NCI-H1048 (cell line): Measurements from ENCODE around the gene CCR2.
"Not testable (repeated sequence)": the region's sequence is repeated elsewhere in the genome, so short reads cannot be mapped to it uniquely, and the experiment has no call there.

ENCODE experiments used
- DNase-seq: peaks from one replicate; lab custom pipeline; 2025; lab: John Stamatoyannopoulos, UW

CCR2 gene

GRCh38 chr3:46402902-46403301 lies 49.0 kb downstream of the CCR2 start:
- DNase-seq: not testable (repeated sequence)

GRCh38 chr3:46405301-46406019 lies 51.5 kb downstream of the CCR2 start:
- no peak for DNase-seq

GRCh38 chr3:46406443-46406787 lies 52.5 kb downstream of the CCR2 start:
- DNase-seq: no peak

GRCh38 chr3:46406788-46407611 lies 53.1 kb downstream of the CCR2 start, which contains the start of the genes CCR5AS and CCRL2:
CCR5AS (minus strand) TSS chr3:46407066.
CCRL2 (plus strand) TSS chr3:46407259; CDS start chr3:46408080, 821 bp downstream.
- DNase-seq: no peak

GRCh38 chr3:46407970-46408369 lies 54.1 kb downstream of the CCR2 start:
- DNase-seq: no peak

GRCh38 chr3:46408853-46409252 lies 54.9 kb downstream of the CCR2 start:
- no peak for DNase-seq

- DNase-seq: no peak
These were observed 56.0 kb downstream of the CCR2 start for GRCh38 chr3:46409739-46410489.
